Measurements from ENCODE around the gene NEBL.
"Not testable (repeated sequence)": the region's sequence is repeated elsewhere in the genome, so short reads cannot be mapped to it uniquely, and the experiment has no call there.

NEBL gene, protein sequence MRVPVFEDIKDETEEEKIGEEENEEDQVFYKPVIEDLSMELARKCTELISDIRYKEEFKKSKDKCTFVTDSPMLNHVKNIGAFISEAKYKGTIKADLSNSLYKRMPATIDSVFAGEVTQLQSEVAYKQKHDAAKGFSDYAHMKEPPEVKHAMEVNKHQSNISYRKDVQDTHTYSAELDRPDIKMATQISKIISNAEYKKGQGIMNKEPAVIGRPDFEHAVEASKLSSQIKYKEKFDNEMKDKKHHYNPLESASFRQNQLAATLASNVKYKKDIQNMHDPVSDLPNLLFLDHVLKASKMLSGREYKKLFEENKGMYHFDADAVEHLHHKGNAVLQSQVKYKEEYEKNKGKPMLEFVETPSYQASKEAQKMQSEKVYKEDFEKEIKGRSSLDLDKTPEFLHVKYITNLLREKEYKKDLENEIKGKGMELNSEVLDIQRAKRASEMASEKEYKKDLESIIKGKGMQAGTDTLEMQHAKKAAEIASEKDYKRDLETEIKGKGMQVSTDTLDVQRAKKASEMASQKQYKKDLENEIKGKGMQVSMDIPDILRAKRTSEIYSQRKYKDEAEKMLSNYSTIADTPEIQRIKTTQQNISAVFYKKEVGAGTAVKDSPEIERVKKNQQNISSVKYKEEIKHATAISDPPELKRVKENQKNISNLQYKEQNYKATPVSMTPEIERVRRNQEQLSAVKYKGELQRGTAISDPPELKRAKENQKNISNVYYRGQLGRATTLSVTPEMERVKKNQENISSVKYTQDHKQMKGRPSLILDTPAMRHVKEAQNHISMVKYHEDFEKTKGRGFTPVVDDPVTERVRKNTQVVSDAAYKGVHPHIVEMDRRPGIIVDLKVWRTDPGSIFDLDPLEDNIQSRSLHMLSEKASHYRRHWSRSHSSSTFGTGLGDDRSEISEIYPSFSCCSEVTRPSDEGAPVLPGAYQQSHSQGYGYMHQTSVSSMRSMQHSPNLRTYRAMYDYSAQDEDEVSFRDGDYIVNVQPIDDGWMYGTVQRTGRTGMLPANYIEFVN

DNA sequence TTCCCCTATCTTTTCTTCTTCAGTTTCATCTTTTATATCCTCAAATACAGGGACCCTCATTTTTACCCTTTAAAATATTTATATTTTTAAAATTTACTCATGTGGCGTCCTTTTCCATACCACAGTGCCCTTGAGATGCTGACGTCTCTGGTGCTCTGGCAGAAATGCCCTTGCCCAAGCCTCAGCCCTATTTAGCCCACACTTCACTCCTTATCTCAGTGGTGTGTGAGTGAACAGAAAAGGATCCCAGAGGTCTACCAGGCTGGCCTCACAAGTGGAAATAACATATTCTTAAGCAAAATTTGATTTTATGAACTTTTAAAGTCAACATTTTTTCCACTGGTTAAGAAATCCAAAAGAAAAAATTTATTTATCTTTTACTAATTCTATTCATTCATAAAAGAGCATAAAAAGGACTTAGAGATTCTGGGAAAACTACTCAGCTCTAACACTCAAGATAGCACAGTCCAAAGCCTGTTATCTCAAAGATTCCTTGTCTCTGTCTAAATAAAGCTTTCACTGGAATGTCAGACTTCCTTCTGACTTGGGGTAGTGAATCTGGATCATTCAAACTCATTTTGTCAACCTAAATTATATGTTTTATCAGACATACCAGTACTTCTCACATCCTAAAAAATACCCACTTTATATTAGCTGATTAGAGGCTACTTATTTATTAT is at the start of gene NEBL:
Gene NEBL, minus strand, starts transcription at position 166 of the 680 bp plus-strand sequence. Its CDS starts 106 bp downstream, at position 60.
- no peaks in the 10 kb centered on the region for H3K79me2 ChIP-seq (ENCODE audit: low read length)
- H3K4me1 ChIP-seq (ENCODE audit: low read length) = no peaks in the 10 kb centered on the region
- no peaks in the 10 kb centered on the region for H3K36me3 ChIP-seq (replicated peaks; ENCODE audit: low read depth, low read length)
- TF ChIP-seq, protein P1, sequence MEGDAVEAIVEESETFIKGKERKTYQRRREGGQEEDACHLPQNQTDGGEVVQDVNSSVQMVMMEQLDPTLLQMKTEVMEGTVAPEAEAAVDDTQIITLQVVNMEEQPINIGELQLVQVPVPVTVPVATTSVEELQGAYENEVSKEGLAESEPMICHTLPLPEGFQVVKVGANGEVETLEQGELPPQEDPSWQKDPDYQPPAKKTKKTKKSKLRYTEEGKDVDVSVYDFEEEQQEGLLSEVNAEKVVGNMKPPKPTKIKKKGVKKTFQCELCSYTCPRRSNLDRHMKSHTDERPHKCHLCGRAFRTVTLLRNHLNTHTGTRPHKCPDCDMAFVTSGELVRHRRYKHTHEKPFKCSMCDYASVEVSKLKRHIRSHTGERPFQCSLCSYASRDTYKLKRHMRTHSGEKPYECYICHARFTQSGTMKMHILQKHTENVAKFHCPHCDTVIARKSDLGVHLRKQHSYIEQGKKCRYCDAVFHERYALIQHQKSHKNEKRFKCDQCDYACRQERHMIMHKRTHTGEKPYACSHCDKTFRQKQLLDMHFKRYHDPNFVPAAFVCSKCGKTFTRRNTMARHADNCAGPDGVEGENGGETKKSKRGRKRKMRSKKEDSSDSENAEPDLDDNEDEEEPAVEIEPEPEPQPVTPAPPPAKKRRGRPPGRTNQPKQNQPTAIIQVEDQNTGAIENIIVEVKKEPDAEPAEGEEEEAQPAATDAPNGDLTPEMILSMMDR (IDR thresholded peaks at IDR 0.05; ENCODE audit: low read depth, low read length) = no peak
- no peak for TF ChIP-seq EZH2phosphoT487 (IDR thresholded peaks at IDR 0.05; ENCODE audit: low read depth)
- H4K20me1 ChIP-seq (ENCODE audit: insufficient read depth, low read length) = no peaks in the 10 kb centered on the region
- H3K4me3 ChIP-seq (ENCODE audit: low read length) = no peak within 1 kb of the TSS
- H3K27ac ChIP-seq (ENCODE audit: low read length) = no peak within 1 kb of the TSS
- H3K27me3 ChIP-seq (ENCODE audit: low read depth, low read length) = no peaks in the 10 kb centered on the region
- no peak within 1 kb of the TSS for H3K9ac ChIP-seq (ENCODE audit: low read length)
- no peak within 1 kb of the TSS for H2AFZ ChIP-seq (ENCODE audit: low read depth, low read length)
- H3K9me3 ChIP-seq (ENCODE audit: insufficient read depth, low read length) = no peaks in the 10 kb centered on the region
- H3K4me2 ChIP-seq (ENCODE audit: low read length) = no peak within 1 kb of the TSS

DNA sequence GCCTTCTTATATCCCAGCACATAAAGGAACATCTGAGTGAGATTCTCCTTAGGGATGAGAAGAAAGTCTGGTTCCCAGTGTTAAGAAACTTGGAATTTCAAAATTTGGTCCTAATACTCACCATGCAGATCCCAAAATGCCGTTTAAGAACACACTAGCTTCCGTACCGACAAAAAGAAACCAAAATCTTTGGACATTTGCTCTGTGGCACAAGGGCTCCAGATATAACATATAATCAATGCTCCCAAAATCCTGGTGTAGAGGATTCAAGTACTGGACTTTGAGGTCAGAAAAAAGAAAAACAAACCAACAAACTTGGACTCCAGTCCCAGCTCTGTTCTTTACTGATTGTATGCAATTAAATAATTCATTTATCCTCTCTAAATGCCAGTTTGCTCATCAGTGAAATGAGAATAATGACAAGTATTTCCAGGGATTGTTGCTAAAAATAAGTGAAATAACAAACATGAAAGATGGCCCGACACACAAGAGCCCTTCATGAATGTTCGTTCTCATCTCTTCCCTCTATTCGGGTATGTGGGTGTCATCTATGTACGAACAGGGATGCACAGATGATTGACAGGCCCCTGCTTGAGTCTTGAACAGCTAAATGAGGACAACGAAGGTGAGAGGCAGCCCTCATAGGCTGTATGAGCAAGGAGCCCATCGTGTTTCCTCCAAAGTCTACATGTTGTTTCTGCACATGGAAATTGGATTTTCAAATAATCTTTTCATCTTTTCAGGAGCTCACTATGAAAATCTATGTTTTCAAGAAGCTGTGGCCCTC is 48.6 kb upstream of the NEBL start:
- H3K4me3 ChIP-seq (ENCODE audit: low read length) = no peak overlapping the region
- TF ChIP-seq, protein P1 (IDR thresholded peaks at IDR 0.05; ENCODE audit: low read depth, low read length) = no peak
- no peak for TF ChIP-seq EZH2phosphoT487 (IDR thresholded peaks at IDR 0.05; ENCODE audit: low read depth)
- no peaks in the 10 kb centered on the region for H3K79me2 ChIP-seq (ENCODE audit: low read length)
- H3K4me1 ChIP-seq (ENCODE audit: low read length) = no peaks in the 10 kb centered on the region
- H4K20me1 ChIP-seq (ENCODE audit: insufficient read depth, low read length) = no peaks in the 10 kb centered on the region
- no peaks in the 10 kb centered on the region for H3K9me3 ChIP-seq (ENCODE audit: insufficient read depth, low read length)
- H3K27ac ChIP-seq (ENCODE audit: low read length) = no peak overlapping the region
- H2AFZ ChIP-seq (ENCODE audit: low read depth, low read length) = no peak overlapping the region
- no peaks in the 10 kb centered on the region for H3K27me3 ChIP-seq (ENCODE audit: low read depth, low read length)
- H3K9ac ChIP-seq (ENCODE audit: low read length) = no peak overlapping the region
- no peaks in the 10 kb centered on the region for H3K36me3 ChIP-seq (replicated peaks; ENCODE audit: low read depth, low read length)
- H3K4me2 ChIP-seq (ENCODE audit: low read length) = no peak overlapping the region

DNA sequence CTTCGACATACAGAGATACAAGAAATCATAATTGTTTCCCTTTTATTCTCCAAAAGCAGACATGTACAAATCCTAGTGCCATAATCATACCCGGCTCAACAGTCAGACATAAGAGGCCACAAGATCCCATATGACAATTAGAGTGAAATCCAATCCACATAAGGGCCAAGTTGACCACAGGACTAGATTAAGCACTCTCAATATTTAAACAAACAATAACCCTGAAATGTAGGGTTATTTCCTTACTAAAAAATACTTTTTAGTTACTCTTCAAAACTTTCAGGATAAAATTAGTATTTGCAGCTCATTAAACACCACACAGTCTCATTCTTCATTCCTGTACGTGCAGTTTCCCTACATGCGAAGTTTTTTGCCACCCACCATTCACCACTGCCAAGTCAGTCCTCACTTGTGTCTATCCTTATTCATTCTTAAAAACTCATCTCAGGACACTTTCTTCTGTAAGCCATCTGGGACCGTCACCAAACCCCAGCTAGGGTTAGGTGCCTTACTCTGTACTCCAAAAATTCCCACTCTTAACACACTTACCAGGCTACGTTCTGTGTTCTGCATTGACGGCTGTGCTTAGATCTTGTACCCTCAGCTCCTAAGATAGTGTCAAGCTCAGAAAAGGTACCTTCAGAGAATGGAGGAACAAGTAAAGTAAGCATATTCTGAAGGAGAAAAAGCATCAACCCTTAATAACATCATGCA is 47.8 kb upstream of the NEBL start:
- H3K4me3 ChIP-seq (ENCODE audit: low read length) = no peak overlapping the region
- no peaks in the 10 kb centered on the region for H3K79me2 ChIP-seq (ENCODE audit: low read length)
- H3K9ac ChIP-seq (ENCODE audit: low read length) = no peak overlapping the region
- H4K20me1 ChIP-seq (ENCODE audit: insufficient read depth, low read length) = no peaks in the 10 kb centered on the region
- H3K4me1 ChIP-seq (ENCODE audit: low read length) = no peaks in the 10 kb centered on the region
- H3K4me2 ChIP-seq (ENCODE audit: low read length) = no peak overlapping the region
- H3K27ac ChIP-seq (ENCODE audit: low read length) = no peak overlapping the region
- H3K36me3 ChIP-seq (replicated peaks; ENCODE audit: low read depth, low read length) = no peaks in the 10 kb centered on the region
- H3K9me3 ChIP-seq (ENCODE audit: insufficient read depth, low read length) = no peaks in the 10 kb centered on the region
- no peak overlapping the region for H2AFZ ChIP-seq (ENCODE audit: low read depth, low read length)
- no peaks in the 10 kb centered on the region for H3K27me3 ChIP-seq (ENCODE audit: low read depth, low read length)
- TF ChIP-seq EZH2phosphoT487 (IDR thresholded peaks at IDR 0.05; ENCODE audit: low read depth) = no peak
- TF ChIP-seq, protein P1 (IDR thresholded peaks at IDR 0.05; ENCODE audit: low read depth, low read length) = no peak

DNA sequence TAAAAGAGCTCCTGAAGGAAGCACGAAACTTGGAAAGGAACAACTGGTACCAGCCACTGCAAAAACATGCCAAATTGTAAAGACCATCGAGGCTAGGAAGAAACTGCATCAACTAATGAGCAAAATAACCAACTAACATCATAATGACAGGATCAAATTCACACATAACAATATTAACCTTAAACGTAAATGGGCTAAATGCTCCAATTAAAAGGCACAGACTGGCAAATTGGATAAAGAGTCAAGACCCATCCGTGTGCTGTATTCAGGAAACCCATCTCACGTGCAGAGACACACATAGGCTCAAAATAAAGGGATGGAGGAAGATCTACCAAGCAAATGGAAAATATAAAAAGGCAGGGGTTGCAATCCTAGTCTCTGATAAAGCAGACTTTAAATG is 42.3 kb upstream of the NEBL start:
- H4K20me1 ChIP-seq (ENCODE audit: insufficient read depth, low read length); H3K27ac ChIP-seq (ENCODE audit: low read length); H3K79me2 ChIP-seq (ENCODE audit: low read length); H2AFZ ChIP-seq (ENCODE audit: low read depth, low read length); H3K9ac ChIP-seq (ENCODE audit: low read length); H3K36me3 ChIP-seq (replicated peaks; ENCODE audit: low read depth, low read length); H3K9me3 ChIP-seq (ENCODE audit: insufficient read depth, low read length); H3K4me3 ChIP-seq (ENCODE audit: low read length); H3K27me3 ChIP-seq (ENCODE audit: low read depth, low read length); H3K4me2 ChIP-seq (ENCODE audit: low read length); H3K4me1 ChIP-seq (ENCODE audit: low read length): not testable (repeated sequence)
